ENCODE results near the gene PTDSS2.
"Not testable (repeated sequence)": the region's sequence is repeated elsewhere in the genome, so short reads cannot be mapped to it uniquely, and the experiment has no call there.

PTDSS2 gene

GRCh38 chr11:414318-414857 lies 35.7 kb upstream of the PTDSS2 start:
- DNase-seq, result no peak

GRCh38 chr11:415640-416041 lies 34.4 kb upstream of the PTDSS2 start:
- no peak for DNase-seq

GRCh38 chr11:416051-416756 lies 33.9 kb upstream of the PTDSS2 start:
- no peak for DNase-seq

- DNase-seq, result no peak
Observed at GRCh38 chr11:416757-417621, 33.1 kb upstream of the PTDSS2 start.

GRCh38 chr11:417652-418342 lies 32.3 kb upstream of the PTDSS2 start:
- DNase-seq, result no peak

- no peak for DNase-seq
Observed at GRCh38 chr11:418343-419247, 31.5 kb upstream of the PTDSS2 start.

- no peak for DNase-seq
Observed at GRCh38 chr11:419248-420005, 30.7 kb upstream of the PTDSS2 start.

- no peak for DNase-seq
Observed at GRCh38 chr11:420054-420910, 29.8 kb upstream of the PTDSS2 start.

GRCh38 chr11:420911-421321 lies 29.2 kb upstream of the PTDSS2 start:
- DNase-seq, result no peak

GRCh38 chr11:422249-422656 lies 27.8 kb upstream of the PTDSS2 start:
- DNase-seq, result no peak

GRCh38 chr11:424232-424631 lies 25.8 kb upstream of the PTDSS2 start:
- no peak for DNase-seq

- not testable (repeated sequence) for DNase-seq
Observed at GRCh38 chr11:424766-425165, 25.3 kb upstream of the PTDSS2 start.

- no peak for DNase-seq
Observed at GRCh38 chr11:425301-425700, 24.8 kb upstream of the PTDSS2 start.

GRCh38 chr11:426851-427250 lies 23.2 kb upstream of the PTDSS2 start:
- no peak for DNase-seq

- DNase-seq, result no peak
Observed at GRCh38 chr11:428295-428694, 21.8 kb upstream of the PTDSS2 start.

GRCh38 chr11:429391-429790 lies 20.7 kb upstream of the PTDSS2 start:
- no peak for DNase-seq

- DNase-seq, result no peak
Observed at GRCh38 chr11:429931-430456, 20.1 kb upstream of the PTDSS2 start.

GRCh38 chr11:431921-432320 lies 18.2 kb upstream of the PTDSS2 start:
- no peak for DNase-seq

- DNase-seq, result no peak
Observed at GRCh38 chr11:432501-433100, 17.5 kb upstream of the PTDSS2 start.
